Measurements from ENCODE around the gene CCSAP. TPM values are rescaled to one million over a fixed set of nuclear protein-coding genes. Genes with fewer than 3 reads are reported as not detected.

CCSAP gene
- total RNA-seq, 2 donors from 2014 or later = 9.3 to 10.9 TPM

- Histone ChIP-seq H3K4me1 (ENCODE audit: control insufficient read depth, insufficient read depth, low read length) (no peaks in the 10 kb centered on the region), H3K36me3 (ENCODE audit: control insufficient read depth, insufficient read depth, low read length) (peaks cover 63% of the 10 kb centered on the region), H3K27ac (ENCODE audit: low read depth, low read length) (no peak overlapping the region), H3K4me3 (ENCODE audit: low read length) (no peak overlapping the region), H3K27me3 (ENCODE audit: control insufficient read depth, insufficient read depth, low read length, poor library complexity, severe bottlenecking) (no peaks in the 10 kb centered on the region), H3K9ac (ENCODE audit: extremely low read depth, low read length, poor library complexity, severe bottlenecking) (no peak overlapping the region), H3K9me3 (ENCODE audit: control insufficient read depth, low read length) (no peaks in the 10 kb centered on the region)
- WGBS, 2 experiments (ENCODE audit: insufficient coverage in 1 of 2, insufficient read length in 1 of 2) = 86% methylated on average over 1 of the region's 2 CpGs; no CpG with 5 or more reads in 1 of the 2 experiments
- TF ChIP-seq, protein P1, sequence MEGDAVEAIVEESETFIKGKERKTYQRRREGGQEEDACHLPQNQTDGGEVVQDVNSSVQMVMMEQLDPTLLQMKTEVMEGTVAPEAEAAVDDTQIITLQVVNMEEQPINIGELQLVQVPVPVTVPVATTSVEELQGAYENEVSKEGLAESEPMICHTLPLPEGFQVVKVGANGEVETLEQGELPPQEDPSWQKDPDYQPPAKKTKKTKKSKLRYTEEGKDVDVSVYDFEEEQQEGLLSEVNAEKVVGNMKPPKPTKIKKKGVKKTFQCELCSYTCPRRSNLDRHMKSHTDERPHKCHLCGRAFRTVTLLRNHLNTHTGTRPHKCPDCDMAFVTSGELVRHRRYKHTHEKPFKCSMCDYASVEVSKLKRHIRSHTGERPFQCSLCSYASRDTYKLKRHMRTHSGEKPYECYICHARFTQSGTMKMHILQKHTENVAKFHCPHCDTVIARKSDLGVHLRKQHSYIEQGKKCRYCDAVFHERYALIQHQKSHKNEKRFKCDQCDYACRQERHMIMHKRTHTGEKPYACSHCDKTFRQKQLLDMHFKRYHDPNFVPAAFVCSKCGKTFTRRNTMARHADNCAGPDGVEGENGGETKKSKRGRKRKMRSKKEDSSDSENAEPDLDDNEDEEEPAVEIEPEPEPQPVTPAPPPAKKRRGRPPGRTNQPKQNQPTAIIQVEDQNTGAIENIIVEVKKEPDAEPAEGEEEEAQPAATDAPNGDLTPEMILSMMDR (conservative IDR thresholded peaks at IDR 0.05) = no peak
- DNase-seq = no peak
- Mint-ChIP-seq H3K36me3 (ENCODE audit: low read depth) (peaks cover 52% of the 10 kb centered on the region), H3K27ac (no peak overlapping the region), H3K4me1 (no peaks in the 10 kb centered on the region), H3K9me3 (no peaks in the 10 kb centered on the region), H3K27me3 (ENCODE audit: insufficient read depth) (no peaks in the 10 kb centered on the region), H3K4me3 (no peak overlapping the region)
Measured at GRCh38 chr1:229323885-229324553, 18.8 kb downstream of the CCSAP start.

DNA sequence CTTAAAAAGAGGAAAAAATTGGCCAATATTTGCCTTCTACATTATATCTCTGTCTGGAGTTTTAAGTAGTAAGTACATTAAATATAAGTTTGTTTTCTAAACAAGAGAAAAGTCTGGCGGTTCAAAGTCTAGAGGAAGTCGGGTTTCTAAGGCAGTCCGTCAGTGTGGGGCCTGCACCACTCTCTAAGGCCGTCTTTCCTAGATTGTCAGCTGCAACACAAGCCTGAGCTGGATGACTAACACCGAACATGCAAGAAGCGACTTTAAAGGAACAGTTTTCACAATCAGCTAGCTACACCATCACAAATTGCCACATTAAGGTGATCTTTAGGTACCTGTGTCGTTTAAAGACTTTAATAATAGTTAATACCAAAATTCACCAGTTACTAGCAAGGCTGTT, 19.6 kb downstream of the CCSAP start:
- no peak overlapping the region for H3K4me3 ChIP-seq (ENCODE audit: low read length)
- H3K27ac ChIP-seq (ENCODE audit: low read depth, low read length) = no peak overlapping the region
- H3K4me1 Mint-ChIP-seq = no peaks in the 10 kb centered on the region
- H3K36me3 ChIP-seq (ENCODE audit: control insufficient read depth, insufficient read depth, low read length) = peaks cover 63% of the 10 kb centered on the region
- H3K4me3 Mint-ChIP-seq = no peak overlapping the region
- H3K9me3 Mint-ChIP-seq = no peaks in the 10 kb centered on the region
- no peak for DNase-seq
- no peaks in the 10 kb centered on the region for H3K27me3 ChIP-seq (ENCODE audit: control insufficient read depth, insufficient read depth, low read length, poor library complexity, severe bottlenecking)
- TF ChIP-seq, protein P1 (conservative IDR thresholded peaks at IDR 0.05) = no peak
- no peak overlapping the region for H3K27ac Mint-ChIP-seq
- 90 to 95% methylated on average over 5 to 7 of the region's 7 CpGs for WGBS, 2 experiments (ENCODE audit: insufficient coverage in 1 of 2, insufficient read length in 1 of 2)
- peaks cover 46% of the 10 kb centered on the region for H3K36me3 Mint-ChIP-seq (ENCODE audit: low read depth)
- H3K9me3 ChIP-seq (ENCODE audit: control insufficient read depth, low read length) = no peaks in the 10 kb centered on the region
- H3K27me3 Mint-ChIP-seq (ENCODE audit: insufficient read depth) = no peaks in the 10 kb centered on the region
- H3K9ac ChIP-seq (ENCODE audit: extremely low read depth, low read length, poor library complexity, severe bottlenecking) = no peak overlapping the region
- H3K4me1 ChIP-seq (ENCODE audit: control insufficient read depth, insufficient read depth, low read length) = no peaks in the 10 kb centered on the region

- H3K4me3 ChIP-seq (ENCODE audit: low read length) = no peak overlapping the region
- peaks cover 44% of the 10 kb centered on the region for H3K36me3 ChIP-seq (ENCODE audit: control insufficient read depth, insufficient read depth, low read length)
- Mint-ChIP-seq H3K4me1 (no peaks in the 10 kb centered on the region), H3K36me3 (ENCODE audit: low read depth) (peaks cover 28% of the 10 kb centered on the region), H3K27me3 (ENCODE audit: insufficient read depth) (no peaks in the 10 kb centered on the region), H3K27ac (no peak overlapping the region), H3K4me3 (no peak overlapping the region), H3K9me3 (no peaks in the 10 kb centered on the region)
- WGBS, 2 experiments (ENCODE audit: insufficient coverage in 1 of 2, insufficient read length in 1 of 2) = 98% methylated on average over 7 of the region's 7 CpGs; no CpG with 5 or more reads in 1 of the 2 experiments
- no peak overlapping the region for H3K9ac ChIP-seq (ENCODE audit: extremely low read depth, low read length, poor library complexity, severe bottlenecking)
- no peak for DNase-seq
- TF ChIP-seq, protein P1 (conservative IDR thresholded peaks at IDR 0.05) = no peak
- no peaks in the 10 kb centered on the region for H3K27me3 ChIP-seq (ENCODE audit: control insufficient read depth, insufficient read depth, low read length, poor library complexity, severe bottlenecking)
- no peaks in the 10 kb centered on the region for H3K9me3 ChIP-seq (ENCODE audit: control insufficient read depth, low read length)
- H3K27ac ChIP-seq (ENCODE audit: low read depth, low read length) = no peak overlapping the region
- no peaks in the 10 kb centered on the region for H3K4me1 ChIP-seq (ENCODE audit: control insufficient read depth, insufficient read depth, low read length)
Measured at GRCh38 chr1:229319487-229319886, 23.4 kb downstream of the CCSAP start.

Measured in endodermal cell (in vitro differentiated cells).